ENCODE data around the gene NKPD1. TPM values are rescaled to one million over a fixed set of nuclear protein-coding genes. Genes with fewer than 3 reads are reported as not detected.

Gene NKPD1
- total and polyA plus RNA-seq, 2 donors (not counting 3 experiments of a cell fraction or from before 2014, with no cell fraction given): 0.04 TPM; not detected in 1

- ChIA-PET CTCF (no interaction called here), POLR2A (no interaction called here)
- intact Hi-C loops (cut with micrococcal nuclease): loop anchor here (5.0 kb wide), 1 partner anchor 37 kb away; the partner anchor contains the start of gene PPP1R37
- peaks cover 4% of the 10 kb centered on the region for H3K4me1 ChIP-seq (ENCODE audit: control insufficient read depth, extremely low read depth, insufficient read depth, low read length)
- no peak overlapping the region for H3K4me2 ChIP-seq (ENCODE audit: insufficient read depth, low read length)
- dilution Hi-C loops (cut with MboI; ENCODE audit: extremely low pct_ligation_motif_present, low sequenced_read_pairs): no loop called here
- no peak overlapping the region for H3K27ac ChIP-seq (ENCODE audit: insufficient read depth, low read depth, low read length)
- TF ChIP-seq POLR2AphosphoS5 (IDR thresholded peaks at IDR 0.05; ENCODE audit: insufficient read depth, low read depth, low read length) (no peak), MYC (IDR thresholded peaks at IDR 0.05; ENCODE audit: low read depth, low read length) (no peak), CTCF (IDR thresholded peaks at IDR 0.05; ENCODE audit: extremely low read depth in 1 of 2, insufficient read depth in 1 of 2, low read depth in 1 of 2, low read length in 2 of 2) (no peak), MAX (IDR thresholded peaks at IDR 0.05; ENCODE audit: insufficient read depth, insufficient read length) (no peak)
- H2AFZ ChIP-seq (ENCODE audit: low read depth, low read length): no peak overlapping the region
- H4K20me1 ChIP-seq (replicated peaks; ENCODE audit: control insufficient read depth, extremely low read depth, insufficient read depth, low read length): no peaks in the 10 kb centered on the region
- FAIRE-seq (no peak), DNase-seq (ENCODE audit: low read depth, low spot score) (no peak)
- no peak overlapping the region for H3K9ac ChIP-seq (replicated peaks; ENCODE audit: extremely low read depth, insufficient read depth, low read length)
- no peaks in the 10 kb centered on the region for H3K27me3 ChIP-seq (ENCODE audit: control insufficient read depth in 2 of 2, insufficient read depth in 2 of 2, low read length in 2 of 2)
- peaks cover 30% of the 10 kb centered on the region for H3K79me2 ChIP-seq (ENCODE audit: control insufficient read depth, insufficient read depth, low read length)
- H3K4me3 ChIP-seq (replicated peaks in 1 of 3; ENCODE audit: insufficient read depth in 1 of 3, low read depth in 1 of 3, low read length in 3 of 3): no peak overlapping the region
- no TSS peak for BruUV-seq (replicated peaks)
- no peaks in the 10 kb centered on the region for H3K36me3 ChIP-seq (ENCODE audit: control insufficient read depth in 2 of 2, extremely low read depth in 1 of 2, insufficient read depth in 2 of 2, low read length in 2 of 2)
- H3K9me3 ChIP-seq (replicated peaks; ENCODE audit: control insufficient read depth, insufficient read depth, low read length): no peaks in the 10 kb centered on the region
- no peaks in the 10 kb centered on the region for H3K9me1 ChIP-seq (replicated peaks; ENCODE audit: control insufficient read depth, extremely low read depth, insufficient read depth, low read length)
Observed at GRCh38 chr19:45128806-45129205, 32.0 kb downstream of the NKPD1 start.

GRCh38 chr19:45128146-45128545 is 32.6 kb downstream of the NKPD1 start:
- TF ChIP-seq FOS (IDR thresholded peaks at IDR 0.05; ENCODE audit: borderline replicate concordance, insufficient read depth, low read length) (no peak), EZH2 (IDR thresholded peaks at IDR 0.05; ENCODE audit: borderline replicate concordance, low read depth, low read length, severe bottlenecking) (no peak), JUN (IDR thresholded peaks at IDR 0.05; ENCODE audit: borderline replicate concordance, insufficient read depth, insufficient read length, low read depth) (no peak), POLR2A (IDR thresholded peaks at IDR 0.05; ENCODE audit: low read depth, low read length) (no peak), CTCF (IDR thresholded peaks at IDR 0.05; ENCODE audit: extremely low read depth in 1 of 2, insufficient read depth in 1 of 2, low read depth in 1 of 2, low read length in 2 of 2) (no peak)
- ChIA-PET POLR2A (no interaction called here), CTCF (no interaction called here)
- no peak overlapping the region for H3K27ac ChIP-seq (ENCODE audit: insufficient read depth, low read depth, low read length)
- H3K4me2 ChIP-seq (ENCODE audit: insufficient read depth, low read length): no peak overlapping the region
- peaks cover 4% of the 10 kb centered on the region for H3K4me1 ChIP-seq (ENCODE audit: control insufficient read depth, extremely low read depth, insufficient read depth, low read length)
- no peak overlapping the region for H3K9ac ChIP-seq (replicated peaks; ENCODE audit: extremely low read depth, insufficient read depth, low read length)
- H2AFZ ChIP-seq (ENCODE audit: low read depth, low read length): no peak overlapping the region
- H3K9me1 ChIP-seq (replicated peaks; ENCODE audit: control insufficient read depth, extremely low read depth, insufficient read depth, low read length): no peaks in the 10 kb centered on the region
- H3K36me3 ChIP-seq (ENCODE audit: control insufficient read depth in 2 of 2, extremely low read depth in 1 of 2, insufficient read depth in 2 of 2, low read length in 2 of 2): no peaks in the 10 kb centered on the region
- dilution Hi-C loops (cut with MboI; ENCODE audit: extremely low pct_ligation_motif_present, low sequenced_read_pairs): no loop called here
- no TSS peak for BruUV-seq (replicated peaks)
- no peak overlapping the region for H3K4me3 ChIP-seq (replicated peaks in 1 of 3; ENCODE audit: insufficient read depth in 1 of 3, low read depth in 1 of 3, low read length in 3 of 3)
- FAIRE-seq: no peak
- no peaks in the 10 kb centered on the region for H3K9me3 ChIP-seq (replicated peaks; ENCODE audit: control insufficient read depth, insufficient read depth, low read length)
- no peak for DNase-seq (ENCODE audit: low read depth, low spot score)
- no peaks in the 10 kb centered on the region for H4K20me1 ChIP-seq (replicated peaks; ENCODE audit: control insufficient read depth, extremely low read depth, insufficient read depth, low read length)
- no peaks in the 10 kb centered on the region for H3K27me3 ChIP-seq (ENCODE audit: control insufficient read depth in 2 of 2, insufficient read depth in 2 of 2, low read length in 2 of 2)
- intact Hi-C loops (cut with micrococcal nuclease): loop anchor here (5.0 kb wide), 1 partner anchor 36 kb away; the partner anchor contains the start of gene PPP1R37
- H3K79me2 ChIP-seq (ENCODE audit: control insufficient read depth, insufficient read depth, low read length): peaks cover 30% of the 10 kb centered on the region

Data from endothelial cell of umbilical vein (primary cell).